NCI-H1092 treated with DMSO at 0.1 percent for 48 hours (cell line): ENCODE results near the gene TAF6.

Experiments used
- DNase-seq: peaks from one replicate; lab custom pipeline; 2025; lab: John Stamatoyannopoulos, UW

The TAF6 gene

GRCh38 chr7:100066953-100067352 is 52.2 kb downstream of the TAF6 start:
- DNase-seq: no peak

GRCh38 chr7:100065452-100066186 is 53.5 kb downstream of the TAF6 start:
- no peak for DNase-seq

GRCh38 chr7:100064162-100064561 is 55.0 kb downstream of the TAF6 start:
- DNase-seq: no peak

- no peak for DNase-seq
Measured at GRCh38 chr7:100063376-100063775, 55.8 kb downstream of the TAF6 start.

GRCh38 chr7:100061518-100062193 is 57.5 kb downstream of the TAF6 start:
- no peak for DNase-seq

GRCh38 chr7:100059251-100059739 is 59.9 kb downstream of the TAF6 start:
- no peak for DNase-seq
